Endothelial cell (in vitro differentiated cells): Measurements from ENCODE around the gene CBL. TPM values are rescaled to one million over a fixed set of nuclear protein-coding genes. Genes with fewer than 3 reads are reported as not detected.
A peak's percentile ranks its signal among the peaks of the same experiment; 100 is the strongest.

ENCODE experiments used
- DNase-seq: peaks from one replicate; pipeline ENCODE4 v3.0.0; 2021; ENCODE audit warnings: low spot score
- H3K27ac Mint-ChIP-seq: one replicate; pipeline ENCODE4 v1.8.0; 2021; ENCODE audit warnings: mixed read lengths, inconsistent platforms; ENCODE audit not compliant: unreplicated experiment
- H3K27me3 Mint-ChIP-seq: one replicate; pipeline ENCODE4 v1.8.0; 2021; ENCODE audit warnings: mild to moderate bottlenecking, moderate library complexity, mixed read lengths, inconsistent platforms; ENCODE audit not compliant: unreplicated experiment
- H3K36me3 Mint-ChIP-seq: one replicate; pipeline ENCODE4 v1.8.0; 2021; ENCODE audit warnings: mild to moderate bottlenecking, low read depth, mixed read lengths, inconsistent platforms; ENCODE audit not compliant: unreplicated experiment
- H3K4me1 Mint-ChIP-seq: one replicate; pipeline ENCODE4 v1.8.0; 2021; ENCODE audit warnings: mild to moderate bottlenecking, mixed read lengths, inconsistent platforms; ENCODE audit not compliant: unreplicated experiment
- H3K4me3 Mint-ChIP-seq: one replicate; pipeline ENCODE4 v1.8.0; 2021; ENCODE audit warnings: mild to moderate bottlenecking, mixed read lengths, inconsistent platforms; ENCODE audit not compliant: unreplicated experiment
- H3K9me3 Mint-ChIP-seq: one replicate; pipeline ENCODE4 v1.8.0; 2021; ENCODE audit warnings: mixed read lengths, inconsistent platforms; ENCODE audit not compliant: unreplicated experiment
- total RNA-seq: library from RNA; stranded (reverse); fragmentation: NEBNext Ultra II Directional; extraction: Animal tissue kit (Norgen Biotek cat#: 25700); gene quantifications from one replicate; pipeline ENCODE4 v1.2.1, GENCODE V29; 2021; ENCODE audit not compliant: unreplicated experiment
- TF ChIP-seq, protein P1 (sequence below): fragments of 200-600 bp; sonication (generic); IDR thresholded peaks from one replicate; pipeline ENCODE4 v1.5.0; 2021; ENCODE audit warnings: antibody characterized with exemption; ENCODE audit not compliant: unreplicated experiment

CBL gene
- total RNA-seq, 1 donor from 2014 or later: 47.5 TPM

DNA sequence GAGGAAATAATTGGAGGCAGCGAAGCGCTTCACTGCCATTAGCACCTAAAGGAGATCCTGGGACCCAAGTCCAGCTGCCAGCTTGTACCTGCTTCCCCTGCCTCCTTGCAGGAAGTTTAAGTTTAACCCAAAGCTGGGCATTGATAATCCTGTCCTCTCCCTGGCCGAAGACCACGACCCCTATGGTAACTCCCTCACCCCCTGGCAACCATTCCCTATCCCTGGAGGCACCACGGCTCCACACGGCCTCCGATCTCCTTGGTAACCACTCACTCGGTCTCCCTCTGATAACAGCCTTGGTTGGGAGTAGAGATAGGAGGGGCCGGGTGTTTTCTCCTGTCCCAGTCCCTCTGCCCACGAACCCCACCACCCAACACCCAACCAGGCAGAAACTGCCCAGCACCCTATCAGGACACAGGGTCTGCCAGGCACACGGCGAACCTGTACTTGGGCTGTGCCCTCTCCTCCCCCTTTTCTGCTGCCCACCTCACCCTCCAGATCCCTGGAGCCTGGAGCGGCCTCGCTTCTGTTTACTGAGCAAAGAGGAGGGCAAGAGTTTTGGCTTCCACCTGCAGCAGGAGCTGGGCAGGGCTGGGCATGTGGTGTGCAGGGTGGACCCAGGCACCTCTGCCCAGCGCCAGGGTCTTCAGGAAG is 20.0 kb upstream of the CBL start:
- Mint-ChIP-seq H3K27me3 (peaks cover 6% of the 10 kb centered on the region), H3K36me3 (no peaks in the 10 kb centered on the region), H3K9me3 (no peaks in the 10 kb centered on the region), H3K27ac (no peak overlapping the region), H3K4me3 (no peak overlapping the region), H3K4me1 (peaks cover 10% of the 10 kb centered on the region)
- TF ChIP-seq, protein P1, sequence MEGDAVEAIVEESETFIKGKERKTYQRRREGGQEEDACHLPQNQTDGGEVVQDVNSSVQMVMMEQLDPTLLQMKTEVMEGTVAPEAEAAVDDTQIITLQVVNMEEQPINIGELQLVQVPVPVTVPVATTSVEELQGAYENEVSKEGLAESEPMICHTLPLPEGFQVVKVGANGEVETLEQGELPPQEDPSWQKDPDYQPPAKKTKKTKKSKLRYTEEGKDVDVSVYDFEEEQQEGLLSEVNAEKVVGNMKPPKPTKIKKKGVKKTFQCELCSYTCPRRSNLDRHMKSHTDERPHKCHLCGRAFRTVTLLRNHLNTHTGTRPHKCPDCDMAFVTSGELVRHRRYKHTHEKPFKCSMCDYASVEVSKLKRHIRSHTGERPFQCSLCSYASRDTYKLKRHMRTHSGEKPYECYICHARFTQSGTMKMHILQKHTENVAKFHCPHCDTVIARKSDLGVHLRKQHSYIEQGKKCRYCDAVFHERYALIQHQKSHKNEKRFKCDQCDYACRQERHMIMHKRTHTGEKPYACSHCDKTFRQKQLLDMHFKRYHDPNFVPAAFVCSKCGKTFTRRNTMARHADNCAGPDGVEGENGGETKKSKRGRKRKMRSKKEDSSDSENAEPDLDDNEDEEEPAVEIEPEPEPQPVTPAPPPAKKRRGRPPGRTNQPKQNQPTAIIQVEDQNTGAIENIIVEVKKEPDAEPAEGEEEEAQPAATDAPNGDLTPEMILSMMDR: no peak
- no peak for DNase-seq

- Mint-ChIP-seq H3K4me3 (no peak overlapping the region), H3K36me3 (no peaks in the 10 kb centered on the region), H3K4me1 (peaks cover 2% of the 10 kb centered on the region), H3K9me3 (no peaks in the 10 kb centered on the region), H3K27me3 (peaks cover 7% of the 10 kb centered on the region), H3K27ac (no peak overlapping the region)
- DNase-seq: no peak
- TF ChIP-seq, protein P1: no peak
Observed at GRCh38 chr11:119187123-119187892, 18.8 kb upstream of the CBL start.

GRCh38 chr11:119188067-119188466 is 18.1 kb upstream of the CBL start:
- no peak for DNase-seq
- Mint-ChIP-seq H3K27me3 (peaks cover 7% of the 10 kb centered on the region), H3K4me1 (no peaks in the 10 kb centered on the region), H3K4me3 (no peak overlapping the region), H3K27ac (no peak overlapping the region), H3K9me3 (no peaks in the 10 kb centered on the region), H3K36me3 (no peaks in the 10 kb centered on the region)
- TF ChIP-seq, protein P1: no peak

GRCh38 chr11:119188887-119189286 is 17.3 kb upstream of the CBL start:
- no peaks in the 10 kb centered on the region for H3K4me1 Mint-ChIP-seq
- TF ChIP-seq, protein P1: no peak
- H3K9me3 Mint-ChIP-seq: no peaks in the 10 kb centered on the region
- H3K27ac Mint-ChIP-seq: peak overlapping the region; percentile 21
- no peak for DNase-seq
- no peaks in the 10 kb centered on the region for H3K36me3 Mint-ChIP-seq
- H3K4me3 Mint-ChIP-seq: no peak overlapping the region
- peaks cover 9% of the 10 kb centered on the region for H3K27me3 Mint-ChIP-seq

DNA sequence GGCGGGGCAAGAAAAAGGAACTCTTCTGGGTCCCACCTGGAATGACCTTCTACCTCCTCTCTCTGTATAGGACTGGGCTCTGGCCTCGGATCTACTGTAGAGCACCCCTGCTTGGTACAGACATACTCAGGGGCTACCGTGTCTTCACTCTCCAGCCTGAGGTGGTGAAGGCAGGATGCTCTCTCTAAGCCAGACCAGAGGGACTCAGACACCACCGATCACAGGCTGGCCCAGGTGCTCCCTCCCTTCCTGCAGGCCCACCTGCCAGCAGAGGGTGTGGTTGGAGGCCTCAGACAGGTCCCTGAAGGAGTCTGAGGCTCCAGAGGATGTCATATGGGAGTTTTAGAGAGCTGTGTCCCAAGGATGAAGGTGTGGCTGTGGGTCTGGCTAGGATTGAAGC is 16.7 kb upstream of the CBL start:
- TF ChIP-seq, protein P1: no peak
- no peak for DNase-seq
- H3K27ac Mint-ChIP-seq: no peak overlapping the region
- no peak overlapping the region for H3K4me3 Mint-ChIP-seq
- peaks cover 9% of the 10 kb centered on the region for H3K27me3 Mint-ChIP-seq
- no peaks in the 10 kb centered on the region for H3K4me1 Mint-ChIP-seq
- H3K36me3 Mint-ChIP-seq: no peaks in the 10 kb centered on the region
- no peaks in the 10 kb centered on the region for H3K9me3 Mint-ChIP-seq
